Keratinocyte (primary cell): ENCODE measurements around the gene GPR26.

ENCODE experiments used
- CTCF ChIP-seq, 3 experiments: IDR thresholded peaks in 1 of 3; conservative IDR thresholded peaks in 1 of 3; optimal IDR thresholded peaks in 1 of 3; 2 replicates in 2 of 3; 3 replicates in 1 of 3; pipeline versions ENCODE3 to v1.5.1; 2011; ENCODE audit warnings: low read length in 3 of 3, mild to moderate bottlenecking in 3 of 3, moderate library complexity in 2 of 3, control low read depth in 1 of 3, inconsistent platforms in 1 of 3; ENCODE audit not compliant: insufficient read depth in 2 of 3; ENCODE audit errors: extremely low read depth in 1 of 3
- EZH2 ChIP-seq: IDR thresholded peaks from one replicate; pipeline ENCODE4 v1.6.1; 2012; ENCODE audit warnings: inconsistent platforms, mild to moderate bottlenecking, low read length, moderate library complexity

DNA sequence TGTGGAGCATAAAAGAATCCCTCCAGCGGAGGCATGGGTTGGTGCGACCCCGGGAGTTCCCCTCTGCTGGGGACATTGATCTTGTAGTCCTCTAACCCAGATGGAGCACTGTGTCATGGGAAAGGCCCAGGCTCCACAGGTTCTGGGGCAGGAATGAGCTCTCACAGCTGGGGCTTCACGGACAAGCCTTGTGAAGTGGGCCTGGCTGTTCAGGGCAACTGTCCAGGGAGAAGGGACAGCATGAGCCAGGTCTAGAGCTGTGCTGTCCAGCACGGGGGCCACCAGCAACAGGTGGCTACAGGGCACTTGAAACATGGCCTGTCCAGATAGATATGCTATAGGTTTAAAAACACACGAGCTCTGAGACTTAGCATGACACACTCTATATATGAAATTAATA is 11.4 kb downstream of the GPR26 start:
- no peak for TF ChIP-seq CTCF (optimal IDR thresholded peaks at IDR 0.05 in 1 of 3, IDR thresholded peaks at IDR 0.05 in 1 of 3, conservative IDR thresholded peaks at IDR 0.05 in 1 of 3; ENCODE audit: extremely low read depth in 1 of 3, insufficient read depth in 2 of 3, low read length in 3 of 3)
- TF ChIP-seq EZH2 = no peak
